Activated B cell treated with CpG ODN at 0.5 μM for 24 hours (primary cell): ENCODE data around the gene EIF4E3. TPM values are rescaled to one million over a fixed set of nuclear protein-coding genes. Genes with fewer than 3 reads are reported as not detected.

Experiments used
- ATAC-seq: fragments of 200-7000 bp; cut with Tn5 transposase; one replicate; pipeline ENCODE4 v1.10.0; 2021; ENCODE audit warnings: low read depth, mild to moderate bottlenecking, moderate library complexity
- CTCF ChIA-PET: fragments of 350-600 bp; sonication (Branson Sonifier 250); formaldehyde crosslinking; loops from one replicate; lab custom pipeline; 2021; ENCODE audit warnings: antibody characterized with exemption; lab: Charles Lee
- POLR2A ChIA-PET: fragments of 350-600 bp; sonication (Branson Sonifier 250); formaldehyde crosslinking; loops from one replicate; lab custom pipeline; 2021; ENCODE audit warnings: antibody characterized with exemption; lab: Charles Lee
- DNase-seq: peaks from one replicate; pipeline ENCODE4 v3.0.0; 2022
- H3K27ac Mint-ChIP-seq: one replicate; pipeline ENCODE4 v1.8.0; 2020; ENCODE audit warnings: mixed read lengths
- H3K27me3 Mint-ChIP-seq: one replicate; pipeline ENCODE4 v1.8.0; 2021; ENCODE audit warnings: mixed read lengths
- H3K36me3 Mint-ChIP-seq: one replicate; pipeline ENCODE4 v1.8.0; 2021; ENCODE audit warnings: low read depth, mixed read lengths
- H3K4me1 Mint-ChIP-seq: one replicate; pipeline ENCODE4 v1.8.0; 2021; ENCODE audit warnings: mixed read lengths
- H3K4me3 Mint-ChIP-seq: one replicate; pipeline ENCODE4 v1.8.0; 2020; ENCODE audit warnings: mild to moderate bottlenecking, mixed read lengths
- H3K9me3 Mint-ChIP-seq: one replicate; pipeline ENCODE4 v1.8.0; 2020; ENCODE audit warnings: mixed read lengths
- intact Hi-C: fragments of 100-400 bp; cut with micrococcal nuclease; formaldehyde crosslinking; loops from one replicate; pipeline ENCODE4 v1.15.1; 2024
- total RNA-seq: library from RNA; stranded (reverse); gene quantifications from 2 replicates; pipeline ENCODE4 v1.2.3, GENCODE V29; 2022
- TF ChIP-seq, protein P1 (sequence below): fragments of 200-600 bp; IDR thresholded peaks from one replicate; pipeline ENCODE4 v1.8.0; 2022; ENCODE audit warnings: antibody characterized with exemption, mild to moderate bottlenecking

EIF4E3 gene
- total RNA-seq, 1 donor from 2014 or later, result 2.0 TPM

DNA sequence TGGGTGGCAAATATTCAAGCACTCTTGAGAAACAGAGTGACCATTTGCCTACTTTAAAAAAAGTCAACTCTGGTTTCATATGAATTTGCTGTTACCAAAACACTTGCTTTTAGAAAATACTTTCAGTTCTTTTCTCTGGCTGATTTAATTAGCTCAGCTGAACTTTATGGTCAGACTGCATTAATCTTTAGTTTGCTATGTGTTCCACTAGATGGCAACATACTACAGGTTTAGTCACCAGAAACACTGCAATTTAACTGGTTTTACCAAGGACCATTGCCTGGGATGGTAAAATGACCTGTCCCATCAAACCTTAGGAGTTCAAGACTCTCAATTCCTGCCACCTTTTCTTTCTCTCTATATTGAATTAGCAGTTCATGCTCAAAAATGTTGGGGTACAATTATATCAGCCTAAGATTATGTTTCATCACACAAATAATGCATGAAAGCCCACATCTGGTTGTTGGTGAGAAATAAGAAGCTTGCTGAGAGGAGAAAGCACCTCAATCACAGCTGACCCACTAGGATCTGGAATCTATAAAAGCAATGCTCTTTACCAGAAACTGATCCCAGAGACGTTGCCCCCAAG is 14.2 kb downstream of the EIF4E3 start:
- H3K9me3 Mint-ChIP-seq, result no peaks in the 10 kb centered on the region
- no peaks in the 10 kb centered on the region for H3K27me3 Mint-ChIP-seq
- H3K4me1 Mint-ChIP-seq, result no peaks in the 10 kb centered on the region
- ChIA-PET POLR2A (no interaction called here), CTCF (interaction anchor here (0.6 to 2.1 kb wide), 12 partner anchors 9 to 1791 kb away, joined by 3 to 30 read pairs (median 6); no protein-coding TSS in a partner anchor)
- no peak overlapping the region for H3K27ac Mint-ChIP-seq
- ATAC-seq (peak; percentile 52), DNase-seq (no peak)
- no peaks in the 10 kb centered on the region for H3K36me3 Mint-ChIP-seq
- no peak overlapping the region for H3K4me3 Mint-ChIP-seq
- TF ChIP-seq, protein P1, sequence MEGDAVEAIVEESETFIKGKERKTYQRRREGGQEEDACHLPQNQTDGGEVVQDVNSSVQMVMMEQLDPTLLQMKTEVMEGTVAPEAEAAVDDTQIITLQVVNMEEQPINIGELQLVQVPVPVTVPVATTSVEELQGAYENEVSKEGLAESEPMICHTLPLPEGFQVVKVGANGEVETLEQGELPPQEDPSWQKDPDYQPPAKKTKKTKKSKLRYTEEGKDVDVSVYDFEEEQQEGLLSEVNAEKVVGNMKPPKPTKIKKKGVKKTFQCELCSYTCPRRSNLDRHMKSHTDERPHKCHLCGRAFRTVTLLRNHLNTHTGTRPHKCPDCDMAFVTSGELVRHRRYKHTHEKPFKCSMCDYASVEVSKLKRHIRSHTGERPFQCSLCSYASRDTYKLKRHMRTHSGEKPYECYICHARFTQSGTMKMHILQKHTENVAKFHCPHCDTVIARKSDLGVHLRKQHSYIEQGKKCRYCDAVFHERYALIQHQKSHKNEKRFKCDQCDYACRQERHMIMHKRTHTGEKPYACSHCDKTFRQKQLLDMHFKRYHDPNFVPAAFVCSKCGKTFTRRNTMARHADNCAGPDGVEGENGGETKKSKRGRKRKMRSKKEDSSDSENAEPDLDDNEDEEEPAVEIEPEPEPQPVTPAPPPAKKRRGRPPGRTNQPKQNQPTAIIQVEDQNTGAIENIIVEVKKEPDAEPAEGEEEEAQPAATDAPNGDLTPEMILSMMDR, result no peak
- intact Hi-C loops, result loop anchor here (1.0 to 5.0 kb wide), 7 partner anchors 164 to 1791 kb away; no protein-coding TSS in a partner anchor

DNA sequence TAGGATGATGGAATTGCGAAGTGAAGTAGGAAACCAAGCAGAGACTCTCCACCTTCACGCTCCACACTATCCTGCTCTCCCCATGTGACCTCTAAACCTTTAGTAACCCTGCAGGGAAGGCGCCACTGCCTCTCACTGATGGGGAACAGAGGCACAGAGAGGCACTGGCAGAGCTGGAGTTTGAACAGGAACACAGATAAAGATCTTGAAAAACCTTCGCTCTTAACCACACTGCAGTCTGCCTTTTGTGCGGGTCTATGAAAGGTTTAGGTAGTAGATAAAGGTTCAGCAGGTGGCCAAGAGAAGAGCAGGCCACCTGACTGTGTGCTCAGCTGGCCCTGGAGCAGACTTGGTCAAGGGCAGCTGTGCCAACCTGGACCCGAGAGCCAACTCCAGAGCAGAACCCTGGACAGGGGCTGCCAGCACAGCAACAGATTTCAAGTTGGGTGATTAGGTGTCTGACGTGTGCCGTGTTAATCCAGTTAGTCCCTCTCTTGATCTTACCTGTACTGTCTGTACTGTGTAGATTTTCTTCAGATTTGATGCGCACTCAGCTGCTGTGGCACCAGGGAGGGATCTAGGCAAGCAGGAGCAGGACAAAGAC is 15.2 kb downstream of the EIF4E3 start:
- ATAC-seq, result no peak
- POLR2A ChIA-PET, result no interaction called here
- TF ChIP-seq, protein P1, result no peak
- no peak overlapping the region for H3K27ac Mint-ChIP-seq
- CTCF ChIA-PET, result interaction anchor here (1.2 to 2.0 kb wide), 2 partner anchors 165 to 1228 kb away, joined by 3 to 6 read pairs; no protein-coding TSS in a partner anchor
- no peaks in the 10 kb centered on the region for H3K4me1 Mint-ChIP-seq
- H3K4me3 Mint-ChIP-seq, result no peak overlapping the region
- intact Hi-C loops, result loop anchor here (2.0 to 5.0 kb wide), 3 partner anchors 165 to 1792 kb away; no protein-coding TSS in a partner anchor
- H3K9me3 Mint-ChIP-seq, result no peaks in the 10 kb centered on the region
- no peak for DNase-seq
- no peaks in the 10 kb centered on the region for H3K27me3 Mint-ChIP-seq
- no peaks in the 10 kb centered on the region for H3K36me3 Mint-ChIP-seq

DNA sequence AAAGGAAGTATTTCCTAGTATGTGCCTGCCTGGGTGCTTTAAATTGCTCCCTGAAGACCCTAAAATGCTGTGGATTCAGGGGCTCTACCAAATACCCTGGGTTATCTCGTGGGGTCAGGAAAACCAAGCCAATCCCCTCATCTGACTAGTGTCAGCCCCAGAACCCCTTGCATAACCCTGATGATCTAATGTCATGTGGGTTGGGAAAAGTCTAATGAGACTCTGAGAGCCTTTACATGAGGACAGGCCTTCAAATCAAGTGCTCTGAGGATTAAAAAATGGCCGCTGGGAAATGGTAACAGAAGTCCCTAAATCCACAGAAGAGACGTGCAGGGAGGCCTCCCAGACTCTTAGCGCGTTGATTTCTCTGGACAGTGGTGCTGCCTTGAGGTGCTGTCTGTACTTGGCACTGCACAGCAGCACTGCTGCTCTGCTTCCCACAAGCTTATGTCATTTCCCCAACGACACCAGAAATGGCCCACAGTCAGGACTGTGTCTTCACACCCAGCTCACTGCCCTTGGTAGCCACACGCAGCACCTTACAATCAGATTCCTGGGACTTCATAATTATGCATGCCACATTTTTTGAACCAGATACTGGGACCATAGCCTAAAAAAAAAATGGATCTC is 16.6 kb downstream of the EIF4E3 start:
- Mint-ChIP-seq H3K9me3 (no peaks in the 10 kb centered on the region), H3K4me3 (no peak overlapping the region), H3K4me1 (no peaks in the 10 kb centered on the region), H3K27ac (no peak overlapping the region), H3K36me3 (no peaks in the 10 kb centered on the region), H3K27me3 (no peaks in the 10 kb centered on the region)
- intact Hi-C loops, result no loop called here
- CTCF ChIA-PET, result no interaction called here
- POLR2A ChIA-PET, result no interaction called here
- TF ChIP-seq, protein P1, result no peak
- no peak for ATAC-seq
- DNase-seq, result no peak

DNA sequence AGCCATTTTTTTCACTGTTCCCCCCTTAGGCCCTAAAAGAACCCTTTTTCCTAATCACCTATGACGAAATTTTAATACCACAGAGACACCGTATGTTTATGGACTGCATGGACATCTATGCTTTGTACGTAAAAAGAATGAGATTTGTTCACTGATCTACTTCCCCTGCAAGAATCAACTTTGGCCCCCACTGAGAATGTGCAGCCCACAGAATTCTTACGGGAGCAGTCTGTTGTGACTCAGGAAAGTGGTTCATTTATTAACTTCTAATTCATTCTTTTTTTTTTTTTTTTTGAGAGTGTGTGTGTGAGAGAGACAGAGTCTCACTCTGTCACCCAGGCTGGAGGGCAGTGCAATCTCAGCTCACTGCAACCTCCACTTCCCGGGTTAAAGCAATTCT is 17.6 kb downstream of the EIF4E3 start:
- no peak for ATAC-seq
- no peaks in the 10 kb centered on the region for H3K9me3 Mint-ChIP-seq
- H3K4me1 Mint-ChIP-seq, result peaks cover under 1% of the 10 kb centered on the region
- H3K27ac Mint-ChIP-seq, result no peak overlapping the region
- ChIA-PET POLR2A (no interaction called here), CTCF (no interaction called here)
- DNase-seq, result no peak
- no peaks in the 10 kb centered on the region for H3K36me3 Mint-ChIP-seq
- intact Hi-C loops, result no loop called here
- no peaks in the 10 kb centered on the region for H3K27me3 Mint-ChIP-seq
- H3K4me3 Mint-ChIP-seq, result no peak overlapping the region
- TF ChIP-seq, protein P1, result no peak

DNA sequence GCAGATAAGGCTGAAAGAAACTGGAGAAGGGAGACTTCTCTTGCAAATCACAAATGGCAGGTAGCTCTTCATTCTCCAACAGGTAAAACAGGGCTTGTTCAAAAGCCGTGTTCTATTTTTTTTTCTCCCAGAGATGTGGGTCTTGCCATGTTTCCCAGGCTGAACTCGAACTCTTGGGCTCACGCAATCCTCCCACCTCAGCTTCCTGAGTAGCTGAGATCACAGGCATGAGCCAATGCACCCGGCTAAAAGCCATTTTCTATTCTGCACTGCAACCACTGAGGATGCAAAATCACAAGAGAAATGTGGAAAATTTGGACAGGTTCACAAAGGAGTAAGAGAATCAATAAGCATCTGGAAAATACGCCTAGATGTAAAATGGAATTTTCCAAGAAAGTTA is 19.5 kb downstream of the EIF4E3 start:
- no peak overlapping the region for H3K4me3 Mint-ChIP-seq
- intact Hi-C loops, result no loop called here
- no peaks in the 10 kb centered on the region for H3K9me3 Mint-ChIP-seq
- H3K36me3 Mint-ChIP-seq, result no peaks in the 10 kb centered on the region
- ATAC-seq, result no peak
- ChIA-PET CTCF (no interaction called here), POLR2A (no interaction called here)
- no peaks in the 10 kb centered on the region for H3K27me3 Mint-ChIP-seq
- TF ChIP-seq, protein P1, result no peak
- no peak overlapping the region for H3K27ac Mint-ChIP-seq
- DNase-seq, result no peak
- H3K4me1 Mint-ChIP-seq, result peaks cover 5% of the 10 kb centered on the region
